IMR-90 (cell line): Measurements from ENCODE around the gene ZNRF4. TPM values are rescaled to one million over a fixed set of nuclear protein-coding genes. Genes with fewer than 3 reads are reported as not detected.

ENCODE experiments used
- ATAC-seq: fragments of 200-7000 bp; cut with Tn5 transposase; 2 replicates; pipeline ENCODE4 v1.9.1; 2020; ENCODE audit warnings: low read depth, mild to moderate bottlenecking, moderate library complexity
- BruUV-seq: library from RNA; stranded (reverse); fragments of 400-500 nt; replicated peaks from 2 replicates; lab custom pipeline; 2021; lab: Mats Ljungman, UMichigan
- CTCF ChIA-PET: fragments of 300-600 bp; formaldehyde crosslinking; extraction: SDS; loops from one replicate; lab custom pipeline; 2021; ENCODE audit warnings: antibody characterized with exemption; lab: Yijun Ruan, JAX
- POLR2A ChIA-PET: fragments of 300-600 bp; sonication (Branson Sonifier 250); formaldehyde crosslinking; loops from one replicate; lab custom pipeline; 2022; ENCODE audit warnings: antibody characterized with exemption; ENCODE audit not compliant: unreplicated experiment; lab: Charles Lee
- DNase-seq: peaks from one replicate; pipeline ENCODE4 v3.0.0; 2013
- H2AFZ ChIP-seq: replicated peaks from 2 replicates; pipeline ENCODE3; 2013; ENCODE audit warnings: low read length, mild to moderate bottlenecking; ENCODE audit not compliant: poor library complexity
- H2AK5ac ChIP-seq: 2 replicates; pipeline ENCODE4 v1.6.1; 2013; ENCODE audit warnings: low read depth, low read length, inconsistent platforms
- H2AK9ac ChIP-seq: replicated peaks from 2 replicates; pipeline ENCODE3; 2013; ENCODE audit warnings: mild to moderate bottlenecking, low read depth, low read length, moderate library complexity; ENCODE audit not compliant: poor library complexity
- H2BK120ac ChIP-seq: 2 replicates; pipeline ENCODE4 v1.6.1; 2013; ENCODE audit warnings: low read depth, low read length, inconsistent platforms
- H2BK15ac ChIP-seq: 3 replicates; pipeline ENCODE4 v1.6.1; 2013; ENCODE audit warnings: low read depth, low read length, inconsistent platforms
- H2BK20ac ChIP-seq: 2 replicates; pipeline ENCODE4 v1.6.1; 2013; ENCODE audit warnings: low read depth, mild to moderate bottlenecking, inconsistent platforms, low read length, moderate library complexity
- H2BK5ac ChIP-seq: 2 replicates; pipeline ENCODE4 v1.6.1; 2013; ENCODE audit warnings: mild to moderate bottlenecking, low read depth, low read length, inconsistent platforms; ENCODE audit not compliant: poor library complexity, severe bottlenecking
- H3K14ac ChIP-seq: replicated peaks from 2 replicates; pipeline ENCODE4 v1.6.1; 2013; ENCODE audit warnings: low read depth, low read length, inconsistent platforms
- H3K18ac ChIP-seq: 2 replicates; pipeline ENCODE4 v1.6.1; 2013; ENCODE audit warnings: low read depth, low read length, control low read depth
- H3K23ac ChIP-seq: 2 replicates; pipeline ENCODE4 v1.6.1; 2013; ENCODE audit warnings: low read depth, low read length, inconsistent platforms
- H3K27ac ChIP-seq: 2 replicates; pipeline ENCODE4 v1.5.1; 2013; ENCODE audit warnings: mild to moderate bottlenecking, control low read depth, low read length; ENCODE audit not compliant: insufficient read depth
- H3K27me3 ChIP-seq: 2 replicates; pipeline ENCODE4 v1.6.1; 2013; ENCODE audit warnings: low read length; ENCODE audit not compliant: control insufficient read depth, insufficient read depth
- H3K36me3 ChIP-seq: 2 replicates; pipeline ENCODE4 v1.6.1; 2013; ENCODE audit warnings: low read length, mixed read lengths; ENCODE audit not compliant: control insufficient read depth, insufficient read depth
- H3K4ac ChIP-seq: 2 replicates; pipeline ENCODE4 v1.6.1; 2013; ENCODE audit warnings: low read depth, low read length, inconsistent platforms
- H3K4me1 ChIP-seq: 2 replicates; pipeline ENCODE4 v1.6.1; 2013; ENCODE audit warnings: low read length, mixed read lengths; ENCODE audit not compliant: control insufficient read depth, insufficient read depth
- H3K4me2 ChIP-seq: 2 replicates; pipeline ENCODE4 v1.6.1; 2013; ENCODE audit warnings: low read depth, mild to moderate bottlenecking, control low read depth, low read length, moderate library complexity
- H3K4me3 ChIP-seq: 2 replicates; pipeline ENCODE4 v1.5.1; 2013; ENCODE audit warnings: low read depth, mild to moderate bottlenecking, control low read depth, low read length, moderate library complexity; ENCODE audit not compliant: insufficient read depth
- H3K56ac ChIP-seq: 2 replicates; pipeline ENCODE4 v1.6.1; 2013; ENCODE audit warnings: low read length, inconsistent platforms; ENCODE audit not compliant: insufficient read depth; ENCODE audit errors: extremely low read depth
- H3K79me1 ChIP-seq, 2 experiments: 2 replicates each; pipeline ENCODE4 v1.6.1; 2013; ENCODE audit warnings: low read length in 2 of 2, inconsistent platforms in 1 of 2, low read depth in 1 of 2
- H3K9ac ChIP-seq: 2 replicates; pipeline ENCODE4 v1.6.1; 2013; ENCODE audit warnings: low read depth, low read length, control low read depth
- H3K9me1 ChIP-seq: 2 replicates; pipeline ENCODE4 v1.6.1; 2013; ENCODE audit warnings: low read length, inconsistent platforms; ENCODE audit not compliant: insufficient read depth
- H3K9me3 ChIP-seq: 2 replicates; pipeline ENCODE4 v1.6.1; 2013; ENCODE audit warnings: low read length; ENCODE audit not compliant: control insufficient read depth, insufficient read depth
- H4K20me1 ChIP-seq: 2 replicates; pipeline ENCODE4 v1.6.1; 2013; ENCODE audit warnings: low read length, inconsistent platforms; ENCODE audit not compliant: insufficient read depth
- H4K5ac ChIP-seq: 2 replicates; pipeline ENCODE4 v1.6.1; 2013; ENCODE audit warnings: mild to moderate bottlenecking, low read depth, low read length, control low read depth
- H4K8ac ChIP-seq, 2 experiments: 2 replicates each; pipeline ENCODE4 v1.6.1; 2013; ENCODE audit warnings: low read depth in 2 of 2, low read length in 2 of 2, control low read depth in 1 of 2, inconsistent platforms in 1 of 2
- H4K91ac ChIP-seq: 2 replicates; pipeline ENCODE4 v1.6.1; 2013; ENCODE audit warnings: low read depth, low read length, inconsistent platforms; ENCODE audit not compliant: insufficient read depth
- CEBPB ChIP-seq: IDR thresholded peaks from 2 replicates; pipeline ENCODE4 v1.6.1; 2012; ENCODE audit warnings: low read depth, low read length, improper control_type of control experiment
- MAZ ChIP-seq: IDR thresholded peaks from 2 replicates; pipeline ENCODE4 v1.6.1; 2012; ENCODE audit warnings: low read depth, mild to moderate bottlenecking, low read length, improper control_type of control experiment, moderate library complexity, borderline replicate concordance
- WGBS, 2 experiments: methylation state at CpG; one replicate each; pipeline versions ENCODE4 v1.1.5 to v1.1.7; 2013; ENCODE audit warnings: missing lambda C conversion rate in 2 of 2; ENCODE audit not compliant: insufficient read length in 1 of 2; ENCODE audit errors: extremely low coverage in 2 of 2; 5-methylcytosine and 5-hydroxymethylcytosine counted together
- dilution Hi-C: fragments of 300-500 bp; cut with HindIII; formaldehyde crosslinking; loops from one replicate; pipeline ENCODE4 v1.14.3; 2018; ENCODE audit warnings: low sequenced_read_pairs; ENCODE audit not compliant: unreplicated experiment
- in situ Hi-C: fragments of 300-500 bp; cut with MboI; formaldehyde crosslinking; loops from 3 replicates; pipeline ENCODE4 v1.14.3; 2019; ENCODE audit warnings: low sequenced_read_pairs, inconsistent platforms, mixed read lengths
- intact Hi-C: fragments of 100-400 bp; cut with micrococcal nuclease; formaldehyde crosslinking; loops from 2 replicates; pipeline ENCODE4 v1.10.0; 2022
- polyA plus RNA-seq, 3 experiments: library from polyadenylated mRNA; depleted of rRNA; stranded (reverse); fragments of >200 nt; gene quantifications; 2 replicates each; pipeline ENCODE4 v1.2.3, GENCODE V29; 2012; ENCODE audit warnings: low replicate concordance in 1 of 3
- total RNA-seq: library from RNA; depleted of rRNA; stranded (reverse); fragments of >200 nt; gene quantifications from 2 replicates; pipeline ENCODE4 v1.2.3, GENCODE V29; 2012
- TF ChIP-seq, protein P1 (sequence below): conservative IDR thresholded peaks from 2 replicates; pipeline ENCODE4 v1.5.1; 2012; ENCODE audit warnings: mild to moderate bottlenecking, low read depth, low read length, improper control_type of control experiment
- TF ChIP-seq, protein P2 (sequence below): fragments of 150-350 bp; IDR thresholded peaks from 2 replicates; pipeline ENCODE4 v1.6.1; 2017; ENCODE audit warnings: mild to moderate bottlenecking, antibody characterized with exemption, low read length, low read depth

The ZNRF4 gene
- total and polyA plus RNA-seq, 2 of the 4 experiments (the other 2 are of a cell fraction): not detected

DNA sequence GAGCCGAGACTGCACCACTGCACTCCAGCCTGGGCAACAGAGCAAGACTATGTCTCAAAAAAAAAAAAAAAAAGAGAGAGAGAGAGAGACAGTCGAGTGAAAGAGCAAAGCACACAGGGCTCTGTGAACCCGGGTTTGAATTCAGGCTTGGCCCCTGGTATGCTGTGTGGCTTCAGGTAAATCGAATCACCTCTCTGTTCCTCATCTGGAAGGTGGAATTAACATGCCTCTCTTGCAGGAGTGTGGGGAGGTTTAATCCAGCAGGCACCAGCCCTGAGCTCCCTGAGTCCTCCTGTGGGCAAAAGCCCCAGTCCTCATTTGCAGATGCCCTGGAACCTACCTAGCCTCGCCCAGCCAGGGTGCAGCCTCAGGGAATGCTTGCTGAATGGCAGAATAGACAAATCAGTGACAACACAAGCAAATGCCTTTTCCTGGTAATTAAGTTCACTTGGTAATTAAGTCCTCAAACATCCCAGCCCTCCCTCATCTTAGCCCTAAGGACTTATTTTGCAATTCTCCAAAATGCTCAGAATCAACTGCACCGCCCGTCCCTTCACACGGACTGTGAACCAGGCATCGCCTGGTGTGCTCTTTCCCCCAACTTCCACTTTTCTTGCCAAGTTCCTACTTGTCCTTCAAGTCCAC, 4.6 kb upstream of the ZNRF4 start:
- Histone ChIP-seq H3K9me1 (no peaks in the 10 kb centered on the region), H2BK5ac (no peak overlapping the region), H3K9me3 (peaks cover 5% of the 10 kb centered on the region; the same call in 1 of the 2 replicates), H3K4me1 (no peaks in the 10 kb centered on the region), H3K4me2 (no peak overlapping the region), H2BK120ac (no peak overlapping the region), H2AK5ac (no peak overlapping the region), H4K20me1 (no peaks in the 10 kb centered on the region), H3K56ac (no peak overlapping the region), H3K27me3 (peaks cover 20% of the 10 kb centered on the region), H3K18ac (no peak overlapping the region), H3K27ac (no peak overlapping the region), H2AK9ac (no peak overlapping the region), H4K8ac (no peak overlapping the region), H4K91ac (no peak overlapping the region), H3K4ac (no peak overlapping the region), H3K9ac (no peak overlapping the region), H3K79me1 (no peaks in the 10 kb centered on the region), H3K23ac (no peak overlapping the region), H2AFZ (no peak overlapping the region), H2BK15ac (no peak overlapping the region), H3K36me3 (no peaks in the 10 kb centered on the region), H2BK20ac (no peak overlapping the region), H3K4me3 (no peak overlapping the region), H4K5ac (no peak overlapping the region), H3K14ac (no peak overlapping the region)
- WGBS, 2 experiments: 49% methylated on average over 4 of the region's 9 CpGs; no CpG with 5 or more reads in 1 of the 2 experiments
- intact Hi-C loops (no loop called here), in situ Hi-C loops (no loop called here), dilution Hi-C loops (no loop called here)
- no peak for DNase-seq
- no peak for ATAC-seq
- no TSS peak for BruUV-seq
- TF ChIP-seq, protein P1, sequence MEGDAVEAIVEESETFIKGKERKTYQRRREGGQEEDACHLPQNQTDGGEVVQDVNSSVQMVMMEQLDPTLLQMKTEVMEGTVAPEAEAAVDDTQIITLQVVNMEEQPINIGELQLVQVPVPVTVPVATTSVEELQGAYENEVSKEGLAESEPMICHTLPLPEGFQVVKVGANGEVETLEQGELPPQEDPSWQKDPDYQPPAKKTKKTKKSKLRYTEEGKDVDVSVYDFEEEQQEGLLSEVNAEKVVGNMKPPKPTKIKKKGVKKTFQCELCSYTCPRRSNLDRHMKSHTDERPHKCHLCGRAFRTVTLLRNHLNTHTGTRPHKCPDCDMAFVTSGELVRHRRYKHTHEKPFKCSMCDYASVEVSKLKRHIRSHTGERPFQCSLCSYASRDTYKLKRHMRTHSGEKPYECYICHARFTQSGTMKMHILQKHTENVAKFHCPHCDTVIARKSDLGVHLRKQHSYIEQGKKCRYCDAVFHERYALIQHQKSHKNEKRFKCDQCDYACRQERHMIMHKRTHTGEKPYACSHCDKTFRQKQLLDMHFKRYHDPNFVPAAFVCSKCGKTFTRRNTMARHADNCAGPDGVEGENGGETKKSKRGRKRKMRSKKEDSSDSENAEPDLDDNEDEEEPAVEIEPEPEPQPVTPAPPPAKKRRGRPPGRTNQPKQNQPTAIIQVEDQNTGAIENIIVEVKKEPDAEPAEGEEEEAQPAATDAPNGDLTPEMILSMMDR: no peak
- TF ChIP-seq, protein P2, sequence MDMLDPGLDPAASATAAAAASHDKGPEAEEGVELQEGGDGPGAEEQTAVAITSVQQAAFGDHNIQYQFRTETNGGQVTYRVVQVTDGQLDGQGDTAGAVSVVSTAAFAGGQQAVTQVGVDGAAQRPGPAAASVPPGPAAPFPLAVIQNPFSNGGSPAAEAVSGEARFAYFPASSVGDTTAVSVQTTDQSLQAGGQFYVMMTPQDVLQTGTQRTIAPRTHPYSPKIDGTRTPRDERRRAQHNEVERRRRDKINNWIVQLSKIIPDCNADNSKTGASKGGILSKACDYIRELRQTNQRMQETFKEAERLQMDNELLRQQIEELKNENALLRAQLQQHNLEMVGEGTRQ: no peak
- TF ChIP-seq CEBPB (no peak), MAZ (no peak)
- ChIA-PET CTCF (no interaction called here), POLR2A (no interaction called here)
